Esophagus squamous epithelium (tissue), 5 donors: ENCODE measurements around the gene ASPM. TPM values are rescaled to one million over a fixed set of nuclear protein-coding genes. Genes with fewer than 3 reads are reported as not detected.

Experiments
- DNase-seq: peaks from one replicate; lab custom pipeline; 2025; lab: John Stamatoyannopoulos, UW
- H3K27ac ChIP-seq, 4 donors: fragments of 200-600 bp; sonication (generic); one replicate each; pipeline ENCODE4 v1.5.1; 2016 to 2019; ENCODE audit warnings: mild to moderate bottlenecking in 1 of 4
- H3K27me3 ChIP-seq, 4 donors: fragments of 200-600 bp; sonication (generic); 1 replicate in 3 of 4; 2 replicates in 1 of 4; pipeline versions ENCODE4 v1.5.1 to v1.6.0; 2017 to 2021; ENCODE audit warnings: antibody characterized with exemption in 1 of 4
- H3K36me3 ChIP-seq, 3 donors: fragments of 200-600 bp; sonication (generic); one replicate each; pipeline ENCODE4 v1.5.1; 2016 to 2019
- H3K4me1 ChIP-seq, 3 donors: fragments of 200-600 bp; sonication (generic); one replicate each; pipeline ENCODE4 v1.5.1; 2017 to 2019
- H3K4me3 ChIP-seq, 4 donors: fragments of 200-600 bp; sonication (generic); 1 replicate in 3 of 4; 2 replicates in 1 of 4; pipeline ENCODE4 v1.5.1; 2016 to 2019; ENCODE audit warnings: mild to moderate bottlenecking in 2 of 4, moderate library complexity in 1 of 4
- H3K9me3 ChIP-seq, 3 donors: fragments of 200-600 bp; sonication (generic); one replicate each; pipeline ENCODE4 v1.5.1; 2016 to 2019
- CTCF ChIP-seq, 6 experiments: fragments of 450-650 bp in 4 of 6; fragments of 200-600 bp in 2 of 6; sonication (generic) in 2 of 6; IDR thresholded peaks; one replicate each; pipeline ENCODE4 v1.5.1; 2016 to 2019; ENCODE audit warnings: antibody characterized with exemption in 6 of 6, mild to moderate bottlenecking in 4 of 6, moderate library complexity in 4 of 6
- POLR2A ChIP-seq, 4 donors: fragments of 450-650 bp; IDR thresholded peaks; one replicate each; pipeline ENCODE4 v1.6.1; 2017; ENCODE audit warnings: antibody characterized with exemption in 4 of 4, mild to moderate bottlenecking in 4 of 4, moderate library complexity in 3 of 4
- WGBS, 2 donors: methylation state at CpG; one replicate each; pipeline ENCODE4 v1.1.5; 2018; 5-methylcytosine and 5-hydroxymethylcytosine counted together
- intact Hi-C: fragments of 100-400 bp; cut with DNase I; formaldehyde crosslinking; loops from one replicate; pipeline ENCODE4 v1.15.0; 2022
- total RNA-seq, 4 donors: library from RNA; depleted of rRNA; stranded (reverse); fragments of >200 nt; gene quantifications; one replicate each; pipeline ENCODE4 v1.1.0, GENCODE V29; 2016
- donor health status: DM: yes; HTN: yes; CAD: no.

Gene ASPM
- total RNA-seq, 4 donors from 2014 or later: 6.0 to 21.8 (median 13.9) TPM

GRCh38 chr1:197124376-197124775, 22.1 kb downstream of the ASPM start:
- H3K27ac ChIP-seq: no peak overlapping the region
- no peaks in the 10 kb centered on the region for H3K27me3 ChIP-seq
- 90 to 96% methylated on average over 1 of the region's 1 CpG for WGBS, 2 donors
- no peak for DNase-seq
- no peaks in the 10 kb centered on the region for H3K36me3 ChIP-seq
- no peak overlapping the region for H3K4me3 ChIP-seq
- H3K4me1 ChIP-seq: no peaks in the 10 kb centered on the region
- intact Hi-C loops: no loop called here
- no peak for TF ChIP-seq POLR2A (IDR thresholded peaks at IDR 0.05)
- TF ChIP-seq CTCF (IDR thresholded peaks at IDR 0.05): no peak
- H3K9me3 ChIP-seq: no peaks in the 10 kb centered on the region

GRCh38 chr1:197116156-197116555, 30.3 kb downstream of the ASPM start:
- intact Hi-C loops: no loop called here
- Histone ChIP-seq H3K9me3 (no peaks in the 10 kb centered on the region), H3K4me1 (no peaks in the 10 kb centered on the region), H3K36me3 (no peaks in the 10 kb centered on the region), H3K27ac (no peak overlapping the region), H3K27me3 (no peaks in the 10 kb centered on the region), H3K4me3 (no peak overlapping the region)
- 98 to 100% methylated on average over 2 of the region's 2 CpGs for WGBS, 2 donors
- TF ChIP-seq POLR2A (IDR thresholded peaks at IDR 0.05): no peak
- no peak for TF ChIP-seq CTCF (IDR thresholded peaks at IDR 0.05)
- no peak for DNase-seq

GRCh38 chr1:197106869-197107268, 39.6 kb downstream of the ASPM start:
- no peak for DNase-seq
- H3K4me3 ChIP-seq: no peak overlapping the region
- H3K27ac ChIP-seq: no peak overlapping the region
- intact Hi-C loops: no loop called here
- peaks cover 0 to 7% (median 0%) of the 10 kb centered on the region in 3 donors for H3K36me3 ChIP-seq
- H3K27me3 ChIP-seq: no peaks in the 10 kb centered on the region
- no peak for TF ChIP-seq POLR2A (IDR thresholded peaks at IDR 0.05)
- no peak for TF ChIP-seq CTCF (IDR thresholded peaks at IDR 0.05)
- no peaks in the 10 kb centered on the region for H3K4me1 ChIP-seq
- H3K9me3 ChIP-seq: no peaks in the 10 kb centered on the region
- WGBS, 2 donors: 100% methylated on average over 1 of the region's 1 CpG

- 77 to 92% methylated on average over 5 of the region's 5 CpGs for WGBS, 2 donors
- TF ChIP-seq POLR2A (IDR thresholded peaks at IDR 0.05): no peak
- no peak for TF ChIP-seq CTCF (IDR thresholded peaks at IDR 0.05)
- H3K9me3 ChIP-seq: no peaks in the 10 kb centered on the region
- intact Hi-C loops: no loop called here
- no peak overlapping the region for H3K4me3 ChIP-seq
- H3K27me3 ChIP-seq: no peaks in the 10 kb centered on the region
- no peak for DNase-seq
- no peaks in the 10 kb centered on the region for H3K4me1 ChIP-seq
- H3K36me3 ChIP-seq: peaks cover 0 to 7% (median 0%) of the 10 kb centered on the region in 3 donors
- H3K27ac ChIP-seq: no peak overlapping the region
Measured at GRCh38 chr1:197103300-197103699, 43.2 kb downstream of the ASPM start.

- no peaks in the 10 kb centered on the region for H3K9me3 ChIP-seq
- DNase-seq: no peak
- no peak overlapping the region for H3K27ac ChIP-seq
- H3K4me3 ChIP-seq: no peak overlapping the region
- peaks cover 0 to 7% (median 0%) of the 10 kb centered on the region in 3 donors for H3K36me3 ChIP-seq
- intact Hi-C loops: no loop called here
- no peaks in the 10 kb centered on the region for H3K27me3 ChIP-seq
- WGBS, 2 donors: 85 to 92% methylated on average over 3 of the region's 3 CpGs
- H3K4me1 ChIP-seq: no peaks in the 10 kb centered on the region
- TF ChIP-seq CTCF (IDR thresholded peaks at IDR 0.05) (no peak), POLR2A (IDR thresholded peaks at IDR 0.05) (no peak)
Measured at GRCh38 chr1:197101978-197102377, 44.5 kb downstream of the ASPM start.
